GM19468 (cell line): ENCODE data around the gene PCDH18.
"Not testable (repeated sequence)": the region's sequence is repeated elsewhere in the genome, so short reads cannot be mapped to it uniquely, and the experiment has no call there.

ENCODE experiments used
- ATAC-seq: cut with Tn5 transposase; IDR thresholded peaks from one replicate; pipeline ENCODE4 v1.9.1; 2021; ENCODE audit warnings: mild to moderate bottlenecking, moderate library complexity, moderate number of reproducible peaks; ENCODE audit not compliant: unreplicated experiment; ENCODE audit errors: extremely low read depth

PCDH18 gene

GRCh38 chr4:137530176-137530575 is 2.1 kb downstream of the PCDH18 start:
- ATAC-seq: no peak

DNA sequence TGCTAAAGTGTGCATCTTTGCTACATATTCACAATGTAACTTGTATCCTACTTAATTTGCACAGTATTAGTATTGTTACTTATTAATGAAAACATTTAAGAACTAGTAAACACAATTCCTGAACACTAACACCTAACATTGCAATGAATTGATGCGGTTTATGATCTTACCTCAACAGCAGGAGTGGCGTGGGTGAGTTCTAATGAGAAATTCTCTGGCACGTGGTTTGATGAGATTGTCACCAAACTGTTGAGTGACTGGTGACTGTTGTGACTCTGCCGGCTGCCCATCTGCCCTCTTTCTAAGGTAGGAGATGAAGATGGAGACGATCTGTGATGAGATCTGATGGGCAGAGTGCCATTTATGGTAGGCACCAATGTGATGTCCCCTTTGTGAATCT is 2.9 kb downstream of the PCDH18 start:
- no peak for ATAC-seq

GRCh38 chr4:137528673-137529072 is 3.6 kb downstream of the PCDH18 start:
- ATAC-seq: no peak

- ATAC-seq: no peak
Measured at GRCh38 chr4:137526681-137527080, 5.6 kb downstream of the PCDH18 start.

DNA sequence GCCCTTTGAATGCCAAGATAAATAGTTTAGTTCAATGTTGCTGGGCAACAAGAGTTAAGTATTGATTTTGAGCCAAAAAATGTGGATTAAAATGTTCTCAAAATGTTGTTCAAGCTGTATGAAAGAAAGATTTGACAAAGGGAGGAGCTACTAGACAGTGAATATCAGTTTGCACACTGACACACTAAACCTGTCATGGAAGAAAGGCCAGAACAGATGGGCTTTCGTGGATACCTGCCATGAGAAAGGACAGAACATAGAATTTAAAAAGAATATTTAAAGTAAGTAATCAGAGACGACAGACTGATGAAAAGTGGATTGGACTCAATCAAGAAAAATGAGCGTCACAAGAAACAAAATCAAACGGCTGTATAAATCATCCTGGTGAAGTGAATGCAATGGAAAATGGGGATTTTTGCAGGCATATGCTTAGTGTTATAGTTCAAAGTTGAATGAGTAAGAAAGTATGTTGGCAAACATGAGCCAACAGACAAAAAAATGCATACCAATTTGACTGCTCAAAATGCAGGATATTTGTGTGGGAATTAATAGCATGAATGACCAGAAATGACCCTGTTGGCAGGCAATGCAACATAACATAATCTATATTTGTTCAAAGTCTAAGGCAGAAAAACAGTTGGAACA is 7.4 kb downstream of the PCDH18 start:
- ATAC-seq: no peak

- ATAC-seq: no peak
Measured at GRCh38 chr4:137523329-137523728, 9.0 kb downstream of the PCDH18 start.

DNA sequence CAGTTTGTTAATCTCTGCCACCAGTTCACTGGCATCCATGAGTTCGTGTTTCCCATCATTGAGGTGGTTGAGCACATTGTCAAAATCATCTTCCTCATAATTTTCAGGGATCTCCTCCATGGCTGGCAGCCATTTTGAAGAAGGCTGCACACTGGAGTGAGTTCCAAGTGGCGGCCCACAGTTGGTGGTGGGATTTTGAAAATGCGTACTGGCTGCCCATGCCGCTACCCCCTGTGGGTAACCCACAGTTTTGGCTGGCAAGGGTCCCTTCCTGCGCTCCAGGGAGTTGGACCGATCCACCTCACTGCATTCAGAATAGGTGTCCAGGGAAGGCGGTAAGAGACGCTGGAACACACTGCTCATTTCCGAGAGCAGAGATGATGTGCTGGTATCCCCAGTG is 11.2 kb downstream of the PCDH18 start:
- no peak for ATAC-seq

- ATAC-seq: no peak
Measured at GRCh38 chr4:137519406-137519805, 12.9 kb downstream of the PCDH18 start.

DNA sequence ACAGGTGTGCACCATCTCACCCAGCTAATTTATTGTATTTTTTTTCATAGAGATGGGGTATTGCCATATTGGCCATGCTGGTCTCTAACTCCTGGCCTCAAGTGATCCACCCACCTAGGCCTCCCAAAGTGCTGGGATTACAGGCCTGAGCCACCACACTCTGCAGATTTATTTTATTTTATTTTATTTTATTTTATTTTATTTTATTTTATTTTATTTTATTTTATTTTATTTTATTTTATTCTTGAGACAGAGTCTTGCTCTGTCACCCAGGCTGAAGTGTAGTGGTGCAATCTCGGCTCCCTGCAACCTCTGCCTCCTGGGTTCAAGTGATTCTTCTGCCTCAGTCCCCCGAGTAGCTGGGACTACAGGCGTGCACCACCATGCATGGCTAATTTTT is 15.0 kb downstream of the PCDH18 start:
- not testable (repeated sequence) for ATAC-seq

DNA sequence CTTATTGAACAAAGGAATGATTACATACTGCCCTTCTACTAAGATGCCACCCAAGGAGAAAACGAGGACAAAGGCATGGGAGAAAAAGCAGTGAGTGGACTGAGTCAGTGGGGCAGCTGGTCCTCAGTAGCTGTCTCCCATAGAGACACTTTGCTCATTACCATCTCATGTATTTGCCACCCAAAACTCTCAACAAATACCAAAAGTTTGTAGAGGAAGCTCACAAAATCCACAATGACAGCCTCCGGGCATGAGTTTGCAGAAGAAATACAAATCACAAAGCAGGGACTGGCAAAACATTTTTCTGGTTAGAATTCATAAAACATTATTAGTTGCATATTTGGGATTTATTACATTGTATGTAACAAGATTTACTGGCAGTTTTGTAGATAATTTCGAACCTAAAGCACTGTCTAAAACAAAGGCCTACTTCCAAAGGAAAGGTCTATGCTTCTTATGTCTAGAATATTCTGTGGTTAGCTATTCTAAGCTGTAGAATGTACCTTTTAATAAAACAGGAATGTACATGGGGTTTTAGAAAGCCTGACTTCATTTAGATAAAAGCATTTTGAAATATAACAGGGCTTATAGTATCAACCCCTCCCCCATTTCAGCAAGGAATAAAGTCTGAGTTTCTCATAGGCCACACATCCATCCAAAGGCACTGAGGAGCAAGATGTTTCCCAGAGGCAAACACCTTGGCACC is 17.7 kb downstream of the PCDH18 start:
- ATAC-seq: no peak

GRCh38 chr4:137510557-137511265 is 21.6 kb downstream of the PCDH18 start:
- ATAC-seq: no peak

GRCh38 chr4:137509855-137510282 is 22.4 kb downstream of the PCDH18 start:
- ATAC-seq: no peak

DNA sequence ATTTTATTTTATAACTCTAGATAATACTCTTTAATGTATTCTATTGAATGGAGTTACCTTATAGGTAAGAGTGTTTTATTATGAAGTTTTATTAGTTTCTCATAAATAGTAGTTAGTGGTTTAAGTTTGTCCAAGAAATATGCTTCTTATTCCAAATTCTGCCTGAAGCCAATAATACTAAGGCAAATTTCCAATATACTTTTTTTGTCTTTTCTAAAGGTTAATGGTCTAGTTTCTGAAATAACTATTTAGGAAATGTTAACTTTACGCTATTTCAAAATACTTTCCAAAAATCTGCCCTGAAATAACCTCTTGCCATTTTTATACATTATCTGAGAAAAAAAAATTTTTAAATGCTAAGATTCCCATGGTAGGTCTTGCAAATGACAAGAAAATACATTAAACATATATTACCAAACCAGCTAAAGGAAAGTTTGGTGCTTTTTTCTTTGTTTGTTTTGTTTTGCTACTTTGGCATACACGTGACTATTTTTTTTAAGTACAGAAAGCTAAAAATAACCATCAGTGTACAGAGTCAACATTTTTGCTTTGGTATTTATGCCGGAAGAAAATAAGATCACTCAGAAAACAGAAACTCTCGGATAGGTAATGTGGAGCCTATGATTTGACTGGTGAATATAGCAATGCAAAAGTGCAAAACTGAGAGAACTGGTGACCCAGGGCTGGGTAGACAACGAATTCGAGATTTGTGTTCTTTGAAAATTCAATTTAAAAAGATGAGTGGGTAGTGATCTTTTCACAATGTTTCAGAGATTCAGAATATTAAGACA is 29.8 kb downstream of the PCDH18 start:
- no peak for ATAC-seq

- ATAC-seq: not testable (repeated sequence)
Measured at GRCh38 chr4:137496267-137496666, 36.0 kb downstream of the PCDH18 start.

DNA sequence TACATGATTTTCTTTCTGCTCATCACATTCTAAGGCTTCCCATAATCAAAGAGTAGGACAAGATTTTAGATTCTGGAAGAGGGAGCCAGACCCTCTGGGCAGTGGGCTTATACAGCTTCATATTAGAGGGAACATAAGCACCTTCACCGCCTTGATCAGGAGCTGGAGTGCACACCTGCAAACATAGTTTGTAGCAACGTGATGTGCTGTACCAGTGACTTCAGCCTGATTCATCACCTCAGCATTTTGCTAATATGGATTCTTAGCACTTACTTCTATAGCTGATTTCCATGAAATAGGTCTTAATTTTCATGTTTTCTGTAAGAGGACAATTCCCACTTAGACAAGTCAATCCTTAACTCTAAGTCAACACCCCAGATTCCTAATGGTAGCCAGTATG is 36.7 kb downstream of the PCDH18 start:
- ATAC-seq: no peak

GRCh38 chr4:137483313-137483959 is 48.9 kb downstream of the PCDH18 start:
- ATAC-seq: not testable (repeated sequence)

GRCh38 chr4:137479657-137480056 is 52.6 kb downstream of the PCDH18 start:
- ATAC-seq: not testable (repeated sequence)

DNA sequence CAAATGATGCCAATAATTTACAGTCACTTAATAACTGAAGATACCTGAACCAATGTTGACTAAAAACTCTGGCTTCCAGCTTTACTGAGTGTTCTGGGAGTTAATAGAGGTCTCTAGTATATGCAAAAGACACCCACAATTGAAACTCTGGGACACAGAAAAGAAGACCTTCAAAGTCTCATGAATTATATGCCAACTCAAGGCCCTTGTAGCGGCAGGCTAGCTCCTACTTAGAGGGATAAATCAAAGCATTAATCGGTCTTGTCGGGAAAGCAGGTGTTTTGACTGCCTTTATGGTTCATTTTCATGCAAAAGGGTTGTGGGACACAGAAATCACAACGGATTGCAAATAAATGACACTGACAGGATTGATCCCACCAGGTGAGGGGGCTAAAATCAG is 55.9 kb downstream of the PCDH18 start:
- no peak for ATAC-seq

DNA sequence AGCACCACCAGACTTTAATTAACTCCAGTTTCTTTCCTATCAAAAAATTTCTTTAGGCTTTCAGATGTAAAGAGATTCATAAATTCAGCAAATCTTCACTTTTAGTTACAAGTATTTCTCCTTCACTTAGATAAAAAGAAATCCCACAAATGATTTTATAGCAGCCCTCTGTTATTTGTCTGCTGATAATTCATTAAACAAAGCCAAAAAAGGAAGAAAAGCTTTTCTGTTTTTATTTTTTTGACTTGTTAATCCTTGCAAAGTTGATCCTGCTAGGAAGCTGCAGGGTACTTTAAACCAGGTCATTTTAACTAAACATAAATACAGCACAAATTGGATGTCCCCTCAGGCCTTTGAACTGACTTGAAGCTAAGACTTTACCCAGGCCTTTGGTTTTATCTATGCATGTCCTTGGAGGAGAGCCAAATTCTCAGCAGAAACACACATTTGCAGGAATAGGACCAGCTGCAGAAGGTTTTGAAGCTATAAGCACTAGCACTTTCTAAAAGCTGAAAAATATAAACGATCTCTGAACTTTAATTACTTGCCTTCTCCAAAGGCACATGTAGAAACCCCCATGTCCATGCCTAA is 57.5 kb downstream of the PCDH18 start:
- ATAC-seq: no peak

- no peak for ATAC-seq
Measured at GRCh38 chr4:137471895-137472294, 60.4 kb downstream of the PCDH18 start.
